Activated B cell treated with CpG ODN at 0.5 μM for 24 hours (primary cell): Measurements from ENCODE around the gene PDP2. TPM values are rescaled to one million over a fixed set of nuclear protein-coding genes. Genes with fewer than 3 reads are reported as not detected.

Experiments used
- ATAC-seq: fragments of 200-7000 bp; cut with Tn5 transposase; one replicate; pipeline ENCODE4 v1.10.0; 2021; ENCODE audit warnings: low read depth, mild to moderate bottlenecking, moderate library complexity
- CTCF ChIA-PET: fragments of 350-600 bp; sonication (Branson Sonifier 250); formaldehyde crosslinking; loops from one replicate; lab custom pipeline; 2021; ENCODE audit warnings: antibody characterized with exemption; lab: Charles Lee
- POLR2A ChIA-PET: fragments of 350-600 bp; sonication (Branson Sonifier 250); formaldehyde crosslinking; loops from one replicate; lab custom pipeline; 2021; ENCODE audit warnings: antibody characterized with exemption; lab: Charles Lee
- DNase-seq: peaks from one replicate; pipeline ENCODE4 v3.0.0; 2022
- H3K27ac Mint-ChIP-seq: one replicate; pipeline ENCODE4 v1.8.0; 2020; ENCODE audit warnings: mixed read lengths
- H3K27me3 Mint-ChIP-seq: one replicate; pipeline ENCODE4 v1.8.0; 2021; ENCODE audit warnings: mixed read lengths
- H3K36me3 Mint-ChIP-seq: one replicate; pipeline ENCODE4 v1.8.0; 2021; ENCODE audit warnings: low read depth, mixed read lengths
- H3K4me1 Mint-ChIP-seq: one replicate; pipeline ENCODE4 v1.8.0; 2021; ENCODE audit warnings: mixed read lengths
- H3K4me3 Mint-ChIP-seq: one replicate; pipeline ENCODE4 v1.8.0; 2020; ENCODE audit warnings: mild to moderate bottlenecking, mixed read lengths
- H3K9me3 Mint-ChIP-seq: one replicate; pipeline ENCODE4 v1.8.0; 2020; ENCODE audit warnings: mixed read lengths
- CTCF ChIP-seq: fragments of 200-600 bp; IDR thresholded peaks from one replicate; pipeline ENCODE4 v1.8.0; 2022; ENCODE audit warnings: antibody characterized with exemption, mild to moderate bottlenecking
- intact Hi-C: fragments of 100-400 bp; cut with micrococcal nuclease; formaldehyde crosslinking; loops from one replicate; pipeline ENCODE4 v1.15.1; 2024
- total RNA-seq: library from RNA; stranded (reverse); gene quantifications from 2 replicates; pipeline ENCODE4 v1.2.3, GENCODE V29; 2022

PDP2 gene
- total RNA-seq, 1 donor from 2014 or later = 13.2 TPM

- intact Hi-C loops = no loop called here
- DNase-seq (no peak), ATAC-seq (no peak)
- Mint-ChIP-seq H3K4me3 (no peak overlapping the region), H3K9me3 (no peaks in the 10 kb centered on the region), H3K27ac (no peak overlapping the region), H3K4me1 (no peaks in the 10 kb centered on the region), H3K27me3 (no peaks in the 10 kb centered on the region), H3K36me3 (peaks cover 37% of the 10 kb centered on the region)
- ChIA-PET POLR2A (no interaction called here), CTCF (interaction anchor here (1.0 kb wide), 1 partner anchor 21 kb away, joined by 3 read pairs; no protein-coding TSS in a partner anchor)
- TF ChIP-seq CTCF = no peak
Observed at GRCh38 chr16:66888647-66889615, 8.6 kb downstream of the PDP2 start.

GRCh38 chr16:66889622-66890021 is 9.3 kb downstream of the PDP2 start:
- Mint-ChIP-seq H3K36me3 (peaks cover 32% of the 10 kb centered on the region), H3K4me3 (no peak overlapping the region), H3K9me3 (no peaks in the 10 kb centered on the region), H3K27ac (no peak overlapping the region), H3K27me3 (no peaks in the 10 kb centered on the region), H3K4me1 (no peaks in the 10 kb centered on the region)
- DNase-seq (no peak), ATAC-seq (no peak)
- intact Hi-C loops = no loop called here
- ChIA-PET CTCF (interaction anchor here (1.0 kb wide), 1 partner anchor 22 kb away, joined by 3 read pairs; no protein-coding TSS in a partner anchor), POLR2A (interaction anchor here (0.7 kb wide), 1 partner anchor 451 kb away, joined by 5 read pairs; no protein-coding TSS in a partner anchor)
- TF ChIP-seq CTCF = no peak

GRCh38 chr16:66890799-66891198 is 10.5 kb downstream of the PDP2 start:
- H3K9me3 Mint-ChIP-seq = no peaks in the 10 kb centered on the region
- intact Hi-C loops = no loop called here
- no peaks in the 10 kb centered on the region for H3K27me3 Mint-ChIP-seq
- no peak overlapping the region for H3K27ac Mint-ChIP-seq
- peaks cover 20% of the 10 kb centered on the region for H3K36me3 Mint-ChIP-seq
- no peak overlapping the region for H3K4me3 Mint-ChIP-seq
- ChIA-PET POLR2A (interaction anchor here (0.5 kb wide), 1 partner anchor 353 kb away, joined by 4 read pairs; no protein-coding TSS in a partner anchor), CTCF (interaction anchor here (0.9 kb wide), 1 partner anchor 23 kb away, joined by 3 read pairs; no protein-coding TSS in a partner anchor)
- peaks cover 2% of the 10 kb centered on the region for H3K4me1 Mint-ChIP-seq
- no peak for ATAC-seq
- no peak for DNase-seq
- TF ChIP-seq CTCF = no peak

DNA sequence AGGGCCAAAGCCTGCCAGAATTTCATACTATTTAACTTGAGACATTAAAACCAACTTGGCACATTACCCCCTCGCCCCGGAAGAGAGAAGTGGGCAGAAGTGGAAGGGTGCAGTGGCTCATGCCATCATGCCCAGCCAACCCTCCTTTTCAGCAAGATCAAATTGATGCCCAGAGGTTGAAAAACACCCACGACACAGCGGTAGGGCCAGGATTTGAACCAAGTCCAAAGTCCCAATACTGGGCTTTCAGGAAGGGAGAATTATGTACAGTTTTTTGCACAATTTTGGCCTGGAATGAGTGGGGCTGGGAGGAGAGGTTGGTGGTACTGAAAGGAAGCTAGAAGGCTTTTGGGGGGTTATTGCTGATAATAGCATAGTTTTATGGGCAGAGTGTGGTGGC is 11.0 kb downstream of the PDP2 start:
- DNase-seq = no peak
- ChIA-PET CTCF (interaction anchor here (0.9 kb wide), 1 partner anchor 24 kb away, joined by 3 read pairs; no protein-coding TSS in a partner anchor), POLR2A (no interaction called here)
- peaks cover 2% of the 10 kb centered on the region for H3K4me1 Mint-ChIP-seq
- TF ChIP-seq CTCF = no peak
- H3K27ac Mint-ChIP-seq = no peak overlapping the region
- H3K4me3 Mint-ChIP-seq = no peak overlapping the region
- no peaks in the 10 kb centered on the region for H3K9me3 Mint-ChIP-seq
- intact Hi-C loops = no loop called here
- peaks cover 16% of the 10 kb centered on the region for H3K36me3 Mint-ChIP-seq
- H3K27me3 Mint-ChIP-seq = no peaks in the 10 kb centered on the region
- ATAC-seq = no peak

- Mint-ChIP-seq H3K36me3 (peaks cover 12% of the 10 kb centered on the region), H3K4me1 (peaks cover 2% of the 10 kb centered on the region), H3K4me3 (no peak overlapping the region), H3K27ac (no peak overlapping the region), H3K27me3 (no peaks in the 10 kb centered on the region), H3K9me3 (no peaks in the 10 kb centered on the region)
- POLR2A ChIA-PET = no interaction called here
- no peak for TF ChIP-seq CTCF
- ATAC-seq (no peak), DNase-seq (no peak)
- CTCF ChIA-PET = interaction anchor here (1.4 kb wide), 1 partner anchor 19 kb away, joined by 5 read pairs; no protein-coding TSS in a partner anchor
- intact Hi-C loops = no loop called here
Observed at GRCh38 chr16:66891797-66892196, 11.5 kb downstream of the PDP2 start.
